ENCODE measurements around the gene ARHGAP10.

Gene ARHGAP10

GRCh38 chr4:147958057-147958456 lies 226.2 kb downstream of the ARHGAP10 start:
- DNase-seq, result no peak

GRCh38 chr4:147958489-147959065 lies 226.7 kb downstream of the ARHGAP10 start:
- DNase-seq, result no peak

- DNase-seq, result no peak
Observed at GRCh38 chr4:147960971-147961370, 229.1 kb downstream of the ARHGAP10 start.

GRCh38 chr4:147963839-147964238 lies 232.0 kb downstream of the ARHGAP10 start:
- no peak for DNase-seq

GRCh38 chr4:147964266-147964880 lies 232.5 kb downstream of the ARHGAP10 start:
- DNase-seq, result no peak

- no peak for DNase-seq
Observed at GRCh38 chr4:147965056-147965455, 233.2 kb downstream of the ARHGAP10 start.

GRCh38 chr4:147965873-147966272 lies 234.0 kb downstream of the ARHGAP10 start:
- no peak for DNase-seq

- DNase-seq, result no peak
Observed at GRCh38 chr4:147968641-147969040, 236.8 kb downstream of the ARHGAP10 start.

- DNase-seq, result no peak
Observed at GRCh38 chr4:147969573-147970385, 237.9 kb downstream of the ARHGAP10 start.

GRCh38 chr4:147971116-147971515 lies 239.2 kb downstream of the ARHGAP10 start:
- DNase-seq, result no peak

GRCh38 chr4:147975325-147975724 lies 243.4 kb downstream of the ARHGAP10 start:
- no peak for DNase-seq

- no peak for DNase-seq
Observed at GRCh38 chr4:147975933-147976928, 244.3 kb downstream of the ARHGAP10 start.

- no peak for DNase-seq
Observed at GRCh38 chr4:147980586-147980985, 248.7 kb downstream of the ARHGAP10 start.

- no peak for DNase-seq
Observed at GRCh38 chr4:147981305-147981704, 249.4 kb downstream of the ARHGAP10 start.

GRCh38 chr4:147984065-147984777 lies 252.3 kb downstream of the ARHGAP10 start:
- DNase-seq, result peak; percentile 19

GRCh38 chr4:147984778-147985138 lies 252.9 kb downstream of the ARHGAP10 start:
- no peak for DNase-seq

- no peak for DNase-seq
Observed at GRCh38 chr4:147985376-147985775, 253.5 kb downstream of the ARHGAP10 start.

- DNase-seq, result no peak
Observed at GRCh38 chr4:147987252-147987651, 255.4 kb downstream of the ARHGAP10 start.

GRCh38 chr4:147991543-147992283 lies 259.8 kb downstream of the ARHGAP10 start:
- DNase-seq, result no peak

GRCh38 chr4:147994076-147994475 lies 262.2 kb downstream of the ARHGAP10 start:
- DNase-seq, result no peak

Measured in RPMI8226 (cell line).